SH-SY5Y (cell line): ENCODE data around the gene ARAP2.

Experiments
- GATA2 ChIP-seq: IDR thresholded peaks from 2 replicates; pipeline ENCODE4 v1.6.1; 2011; ENCODE audit warnings: mild to moderate bottlenecking, low read depth, low read length
- GATA3 ChIP-seq: IDR thresholded peaks from 2 replicates; pipeline ENCODE4 v1.6.1; 2011; ENCODE audit warnings: low read depth, mild to moderate bottlenecking, low read length, moderate library complexity

DNA sequence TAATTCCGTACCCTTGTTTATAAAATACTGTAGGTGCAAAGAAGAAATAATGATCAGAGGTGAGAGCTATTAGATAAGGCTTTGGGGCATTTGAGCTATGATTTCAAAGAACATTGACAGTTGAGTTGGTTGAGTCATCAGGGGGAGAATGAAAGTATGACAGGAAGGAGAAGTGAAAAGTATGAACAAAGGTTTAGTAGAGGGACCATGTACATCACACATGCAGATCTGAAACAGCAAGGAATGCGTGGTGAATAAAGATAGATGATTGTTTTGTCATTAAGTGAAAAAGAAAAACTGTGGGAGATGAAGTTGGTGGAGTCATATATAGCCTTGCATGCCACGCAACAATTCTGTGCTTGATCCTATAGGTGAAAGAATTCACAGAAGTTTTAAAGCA, 163.1 kb downstream of the ARAP2 start:
- TF ChIP-seq GATA2 (no peak), GATA3 (no peak)
